Dendritic cell treated with granulocyte-macrophage colony-stimulating factor and Interleukin-4, amounts not matched to agents 40 ng/mL and 50 ng/mL, for 4 days (primary cell): ENCODE measurements around the gene SND1.

Experiments used
- H3K27ac Mint-ChIP-seq: one replicate; pipeline ENCODE4 v1.8.0; 2022; ENCODE audit warnings: mild to moderate bottlenecking, mixed read lengths
- H3K27me3 Mint-ChIP-seq: one replicate; pipeline ENCODE4 v1.8.0; 2022; ENCODE audit warnings: mild to moderate bottlenecking, mixed read lengths
- H3K36me3 Mint-ChIP-seq: one replicate; pipeline ENCODE4 v1.8.0; 2022; ENCODE audit warnings: low read depth, mixed read lengths
- H3K4me1 Mint-ChIP-seq: one replicate; pipeline ENCODE4 v1.8.0; 2022; ENCODE audit warnings: low read depth, mixed read lengths
- H3K4me3 Mint-ChIP-seq: one replicate; pipeline ENCODE4 v1.8.0; 2022; ENCODE audit warnings: mild to moderate bottlenecking, moderate library complexity, mixed read lengths
- H3K9me3 Mint-ChIP-seq: one replicate; pipeline ENCODE4 v1.8.0; 2022; ENCODE audit warnings: mixed read lengths
- intact Hi-C: fragments of 100-400 bp; cut with micrococcal nuclease; formaldehyde crosslinking; loops from one replicate; pipeline ENCODE4 v1.15.0; 2022

Gene SND1

GRCh38 chr7:127973832-127974231 lies 321.8 kb downstream of the SND1 start:
- Mint-ChIP-seq H3K27me3 (no peaks in the 10 kb centered on the region), H3K27ac (no peak overlapping the region), H3K4me1 (no peaks in the 10 kb centered on the region), H3K36me3 (peaks cover 46% of the 10 kb centered on the region), H3K4me3 (no peak overlapping the region), H3K9me3 (peaks cover 20% of the 10 kb centered on the region)
- intact Hi-C loops, result no loop called here

DNA sequence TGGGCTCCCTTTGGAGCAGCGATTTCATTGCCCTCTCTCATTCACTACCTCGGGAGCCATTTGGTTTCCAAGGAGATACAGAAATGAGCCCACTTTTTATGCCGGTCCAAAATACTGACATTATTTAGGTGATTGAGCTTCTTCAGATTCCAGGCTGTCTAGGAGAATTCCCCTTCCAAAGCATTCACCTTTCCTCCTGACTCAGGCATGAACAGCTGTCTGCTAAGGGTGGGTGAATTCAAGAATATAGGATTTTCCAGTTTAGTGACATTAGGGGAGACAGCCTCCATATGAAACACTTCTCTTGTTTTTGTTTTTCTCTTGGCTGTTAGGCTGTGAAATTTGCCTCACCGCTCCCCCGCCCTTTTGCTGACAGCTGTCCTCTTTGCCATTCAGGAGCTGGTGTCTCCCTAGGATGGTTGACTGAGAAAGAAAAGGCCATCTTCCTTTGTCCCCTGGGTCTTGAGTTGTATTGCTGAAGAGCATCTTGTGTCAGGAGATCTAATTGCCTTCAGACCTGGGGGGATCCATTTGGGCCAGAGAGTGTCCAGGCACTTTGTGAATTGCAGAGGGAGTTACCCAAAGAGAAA lies 322.5 kb downstream of the SND1 start:
- Mint-ChIP-seq H3K9me3 (peaks cover 27% of the 10 kb centered on the region), H3K4me3 (no peak overlapping the region), H3K27me3 (no peaks in the 10 kb centered on the region), H3K27ac (no peak overlapping the region), H3K36me3 (peaks cover 54% of the 10 kb centered on the region), H3K4me1 (no peaks in the 10 kb centered on the region)
- intact Hi-C loops, result no loop called here

DNA sequence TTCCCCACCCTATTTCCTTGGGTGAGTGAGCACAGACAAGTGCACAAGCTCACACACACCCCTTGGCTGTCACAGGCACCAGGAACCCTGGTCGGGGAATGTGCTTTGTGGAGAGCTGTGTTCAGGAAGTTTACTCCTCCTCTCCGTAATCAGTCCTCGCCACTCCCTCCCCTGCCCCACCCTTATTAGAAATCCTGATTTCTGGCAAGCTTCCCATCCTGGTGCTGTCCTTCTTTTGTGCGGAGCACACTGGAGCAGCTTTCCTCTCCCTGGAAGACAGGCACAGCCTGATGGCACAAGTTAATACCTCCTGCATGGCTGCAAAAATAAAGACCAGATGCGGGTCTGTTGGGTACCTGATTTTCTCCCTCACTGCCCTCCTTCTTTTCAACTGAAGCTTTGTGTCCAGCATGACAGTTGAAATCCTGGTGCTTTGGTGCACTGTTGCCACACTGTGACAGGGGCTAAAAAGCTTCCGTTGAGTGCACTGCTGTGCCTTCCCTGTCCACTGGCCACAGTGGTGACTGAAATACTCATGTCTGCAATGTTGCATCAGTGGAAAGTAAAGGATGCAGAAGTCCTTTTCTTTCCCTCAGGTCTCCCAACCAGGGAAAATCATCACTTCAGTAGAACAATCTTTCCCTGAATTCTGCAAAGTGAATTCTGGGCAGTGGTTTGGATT lies 324.2 kb downstream of the SND1 start:
- no peaks in the 10 kb centered on the region for H3K27me3 Mint-ChIP-seq
- H3K27ac Mint-ChIP-seq, result no peak overlapping the region
- no peaks in the 10 kb centered on the region for H3K4me1 Mint-ChIP-seq
- H3K4me3 Mint-ChIP-seq, result no peak overlapping the region
- intact Hi-C loops, result no loop called here
- peaks cover 29% of the 10 kb centered on the region for H3K9me3 Mint-ChIP-seq
- peaks cover 55% of the 10 kb centered on the region for H3K36me3 Mint-ChIP-seq

DNA sequence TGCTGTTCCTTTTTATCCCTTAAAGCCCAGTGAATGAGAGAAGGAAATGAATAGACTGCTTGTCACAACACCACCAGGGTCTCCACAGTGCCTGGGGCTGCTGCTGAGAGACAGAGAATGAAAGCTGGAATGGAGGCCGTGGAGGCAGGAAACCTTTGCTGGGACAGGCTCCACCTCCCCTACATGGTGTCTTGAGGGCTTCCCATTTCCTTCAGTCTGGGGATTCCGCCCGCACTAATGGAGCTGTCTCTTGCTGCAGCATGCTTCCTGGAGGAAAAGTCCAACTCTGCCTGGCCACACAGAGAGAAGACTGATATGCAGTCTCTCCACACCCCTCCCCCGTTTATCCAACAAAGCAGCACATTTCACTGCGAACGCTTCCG lies 324.7 kb downstream of the SND1 start:
- intact Hi-C loops, result no loop called here
- no peak overlapping the region for H3K27ac Mint-ChIP-seq
- no peaks in the 10 kb centered on the region for H3K4me1 Mint-ChIP-seq
- peaks cover 29% of the 10 kb centered on the region for H3K9me3 Mint-ChIP-seq
- no peak overlapping the region for H3K4me3 Mint-ChIP-seq
- no peaks in the 10 kb centered on the region for H3K27me3 Mint-ChIP-seq
- H3K36me3 Mint-ChIP-seq, result peaks cover 55% of the 10 kb centered on the region

DNA sequence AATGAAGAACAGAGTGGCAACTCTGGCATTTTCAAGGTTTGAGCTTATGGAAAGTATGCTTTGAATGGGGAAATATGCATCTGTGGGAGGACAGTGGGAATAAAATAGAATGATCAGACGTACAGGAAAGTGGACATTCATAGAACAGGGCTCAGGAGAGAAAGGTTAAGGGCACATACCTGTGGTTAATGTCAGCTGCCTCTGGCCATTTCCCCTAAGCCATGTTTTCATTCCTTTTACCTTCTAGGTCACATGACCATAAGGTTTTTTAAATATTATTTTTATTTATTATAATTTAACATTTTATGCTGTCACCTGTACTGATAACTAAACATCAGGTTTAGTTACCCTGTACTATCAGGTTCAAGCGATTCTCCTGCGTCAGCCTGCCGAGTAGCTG lies 326.4 kb downstream of the SND1 start:
- Mint-ChIP-seq H3K27me3 (no peaks in the 10 kb centered on the region), H3K27ac (no peak overlapping the region), H3K4me1 (no peaks in the 10 kb centered on the region), H3K36me3 (peaks cover 55% of the 10 kb centered on the region), H3K9me3 (peaks cover 29% of the 10 kb centered on the region), H3K4me3 (no peak overlapping the region)
- intact Hi-C loops, result no loop called here

- H3K36me3 Mint-ChIP-seq, result peaks cover 63% of the 10 kb centered on the region
- no peaks in the 10 kb centered on the region for H3K27me3 Mint-ChIP-seq
- H3K27ac Mint-ChIP-seq, result no peak overlapping the region
- intact Hi-C loops, result no loop called here
- H3K4me3 Mint-ChIP-seq, result no peak overlapping the region
- H3K9me3 Mint-ChIP-seq, result peaks cover 29% of the 10 kb centered on the region
- no peaks in the 10 kb centered on the region for H3K4me1 Mint-ChIP-seq
These were observed 327.2 kb downstream of the SND1 start for GRCh38 chr7:127979113-127979727.

GRCh38 chr7:127979728-127980126 lies 327.7 kb downstream of the SND1 start:
- no peak overlapping the region for H3K27ac Mint-ChIP-seq
- no peak overlapping the region for H3K4me3 Mint-ChIP-seq
- no peaks in the 10 kb centered on the region for H3K27me3 Mint-ChIP-seq
- intact Hi-C loops, result no loop called here
- no peaks in the 10 kb centered on the region for H3K4me1 Mint-ChIP-seq
- H3K36me3 Mint-ChIP-seq, result peaks cover 67% of the 10 kb centered on the region
- peaks cover 29% of the 10 kb centered on the region for H3K9me3 Mint-ChIP-seq

DNA sequence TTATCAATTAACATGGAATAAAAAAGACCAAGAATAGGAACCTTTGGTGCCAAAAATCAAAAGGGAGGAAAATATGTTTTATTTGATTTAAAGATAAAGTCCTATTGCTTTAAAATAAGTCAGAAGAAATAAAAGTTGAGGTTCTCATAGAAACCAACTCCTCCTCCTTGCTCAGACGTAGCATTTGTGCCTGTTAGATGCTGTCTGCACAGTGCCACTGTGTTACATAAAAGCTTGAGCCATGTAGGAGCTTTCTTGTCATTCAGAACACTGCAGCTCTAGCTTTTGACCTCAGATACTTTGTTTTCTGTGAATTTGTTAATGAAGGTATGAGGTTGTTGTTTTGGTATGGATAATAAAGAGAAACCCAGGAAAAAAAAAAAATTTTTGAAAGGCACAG lies 328.9 kb downstream of the SND1 start:
- no peak overlapping the region for H3K27ac Mint-ChIP-seq
- peaks cover 29% of the 10 kb centered on the region for H3K9me3 Mint-ChIP-seq
- H3K4me1 Mint-ChIP-seq, result no peaks in the 10 kb centered on the region
- peaks cover 62% of the 10 kb centered on the region for H3K36me3 Mint-ChIP-seq
- no peaks in the 10 kb centered on the region for H3K27me3 Mint-ChIP-seq
- intact Hi-C loops, result no loop called here
- no peak overlapping the region for H3K4me3 Mint-ChIP-seq

DNA sequence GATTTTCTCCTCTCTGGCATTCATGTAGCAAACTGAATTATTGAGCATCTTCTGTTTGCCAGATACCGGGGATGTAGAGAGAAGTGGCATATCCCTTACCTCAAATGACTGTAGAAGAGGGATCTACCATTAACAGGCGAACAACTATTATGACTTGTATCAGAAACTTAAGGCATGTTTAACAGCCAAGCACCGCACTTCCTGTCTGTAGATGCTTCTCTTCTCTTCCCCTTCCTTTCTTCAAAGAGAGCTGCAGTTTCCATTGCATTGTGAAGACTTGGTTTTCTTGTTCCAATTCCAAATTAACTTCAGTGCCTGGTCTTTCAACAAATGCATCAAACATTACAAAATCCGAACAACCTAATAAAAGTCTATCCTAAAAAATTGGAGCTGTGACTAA lies 330.0 kb downstream of the SND1 start:
- peaks cover 58% of the 10 kb centered on the region for H3K36me3 Mint-ChIP-seq
- H3K4me3 Mint-ChIP-seq, result no peak overlapping the region
- no peaks in the 10 kb centered on the region for H3K27me3 Mint-ChIP-seq
- no peaks in the 10 kb centered on the region for H3K4me1 Mint-ChIP-seq
- H3K27ac Mint-ChIP-seq, result no peak overlapping the region
- peaks cover 28% of the 10 kb centered on the region for H3K9me3 Mint-ChIP-seq
- intact Hi-C loops, result no loop called here

GRCh38 chr7:127983804-127984332 lies 331.9 kb downstream of the SND1 start:
- Mint-ChIP-seq H3K27me3 (no peaks in the 10 kb centered on the region), H3K27ac (no peak overlapping the region)

GRCh38 chr7:127986581-127987521 lies 334.9 kb downstream of the SND1 start:
- H3K4me3 Mint-ChIP-seq, result no peak overlapping the region
- peaks cover 60% of the 10 kb centered on the region for H3K36me3 Mint-ChIP-seq
- intact Hi-C loops, result no loop called here
- H3K9me3 Mint-ChIP-seq, result no peaks in the 10 kb centered on the region
- H3K27me3 Mint-ChIP-seq, result no peaks in the 10 kb centered on the region
- peaks cover 6% of the 10 kb centered on the region for H3K4me1 Mint-ChIP-seq
- no peak overlapping the region for H3K27ac Mint-ChIP-seq

More at GRCh38 chr7:127983804-127984332, 331.9 kb downstream of the SND1 start:
- intact Hi-C loops, result no loop called here
- Mint-ChIP-seq H3K4me1 (peaks cover 5% of the 10 kb centered on the region), H3K36me3 (peaks cover 45% of the 10 kb centered on the region), H3K4me3 (no peak overlapping the region), H3K9me3 (peaks cover 9% of the 10 kb centered on the region)

- peaks cover 68% of the 10 kb centered on the region for H3K36me3 Mint-ChIP-seq
- no peaks in the 10 kb centered on the region for H3K9me3 Mint-ChIP-seq
- no peaks in the 10 kb centered on the region for H3K27me3 Mint-ChIP-seq
- intact Hi-C loops, result no loop called here
- H3K4me1 Mint-ChIP-seq, result peaks cover 6% of the 10 kb centered on the region
- H3K4me3 Mint-ChIP-seq, result no peak overlapping the region
- no peak overlapping the region for H3K27ac Mint-ChIP-seq
These were observed 336.8 kb downstream of the SND1 start for GRCh38 chr7:127988751-127989150.

- peaks cover 85% of the 10 kb centered on the region for H3K36me3 Mint-ChIP-seq
- intact Hi-C loops, result no loop called here
- H3K27me3 Mint-ChIP-seq, result no peaks in the 10 kb centered on the region
- H3K9me3 Mint-ChIP-seq, result no peaks in the 10 kb centered on the region
- H3K4me1 Mint-ChIP-seq, result peaks cover 9% of the 10 kb centered on the region
- H3K4me3 Mint-ChIP-seq, result no peak overlapping the region
- no peak overlapping the region for H3K27ac Mint-ChIP-seq
These were observed 341.3 kb downstream of the SND1 start for GRCh38 chr7:127993317-127993716.

DNA sequence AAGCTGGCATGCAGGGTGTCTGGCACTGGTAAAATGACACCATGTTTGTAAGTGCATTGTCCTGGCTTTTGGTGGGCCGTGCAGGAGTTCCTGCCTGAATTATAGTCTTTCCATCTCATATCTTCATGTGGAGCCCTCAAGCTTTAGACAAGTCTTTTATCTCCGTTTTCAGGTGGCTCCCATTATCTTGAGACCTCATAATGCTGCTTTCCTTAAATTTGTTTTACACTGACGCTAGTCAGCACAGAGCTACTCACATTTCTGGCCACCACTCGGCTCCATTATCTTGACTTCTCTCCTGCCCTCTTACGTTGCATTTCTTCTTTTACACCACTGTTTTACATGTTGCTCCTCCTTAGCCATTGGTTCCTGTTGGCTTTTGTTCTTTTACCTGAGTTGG lies 342.0 kb downstream of the SND1 start:
- Mint-ChIP-seq H3K4me1 (peaks cover 9% of the 10 kb centered on the region), H3K36me3 (peaks cover 88% of the 10 kb centered on the region), H3K27ac (no peak overlapping the region), H3K4me3 (no peak overlapping the region), H3K9me3 (no peaks in the 10 kb centered on the region), H3K27me3 (no peaks in the 10 kb centered on the region)
- intact Hi-C loops, result no loop called here
